Activated T-helper 1 cell treated with Interleukin-2 at 50 U/mL for 16 hours (primary cell): ENCODE results near the gene TNFSF10.
"Not testable (repeated sequence)": the region's sequence is repeated elsewhere in the genome, so short reads cannot be mapped to it uniquely, and the experiment has no call there.

Experiments
- DNase-seq: peaks from one replicate; pipeline ENCODE4 v3.0.0-alpha.2; 2020; ENCODE audit warnings: low read depth

Gene TNFSF10

DNA sequence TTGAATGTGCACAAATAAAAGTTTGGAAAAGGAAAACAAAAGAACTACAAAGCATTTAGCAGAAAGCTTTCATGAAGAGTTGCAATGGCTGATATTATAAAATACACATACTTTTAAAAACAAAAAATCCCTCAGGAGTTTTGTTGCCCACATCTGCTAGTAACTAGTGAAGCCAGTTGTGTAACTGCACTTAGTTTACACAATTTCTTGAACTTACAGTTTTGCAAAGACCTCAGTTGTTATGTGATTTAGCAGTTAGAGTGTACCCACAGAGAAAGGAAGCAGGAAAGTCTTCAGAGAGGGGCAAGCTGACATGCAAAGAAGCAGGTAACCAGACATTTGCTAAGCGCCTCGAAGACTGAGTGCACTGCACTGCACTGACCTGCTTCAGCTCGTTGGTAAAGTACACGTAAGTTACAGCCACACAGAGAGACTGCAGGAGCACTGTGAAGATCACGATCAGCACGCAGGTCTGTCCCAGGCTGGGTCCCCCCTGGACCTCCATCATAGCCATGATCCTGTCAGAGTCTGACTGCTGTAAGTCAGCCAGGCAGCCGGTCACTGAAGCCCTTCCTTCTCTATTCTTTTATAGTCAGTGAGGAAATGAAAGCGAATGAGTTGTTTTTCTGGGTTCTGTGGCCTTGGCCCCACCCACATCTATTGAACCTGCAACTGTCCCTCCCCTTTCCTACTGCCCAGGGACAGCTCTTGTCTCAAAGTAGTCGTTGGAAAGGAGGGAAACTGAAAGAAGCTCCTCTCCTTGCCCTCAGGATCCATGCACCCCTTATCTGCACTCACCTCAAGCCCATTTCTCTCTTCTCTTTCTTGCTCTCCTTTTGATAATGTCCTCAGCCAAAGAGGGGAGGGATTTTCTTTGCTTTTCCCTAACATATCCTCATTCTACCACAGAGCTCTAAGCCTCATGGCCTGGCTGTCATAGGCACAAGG lies at the start of gene TNFSF10:
TSS of gene TNFSF10 (minus strand) at position 560 of the 948 bp plus-strand sequence. CDS start at position 514, 46 bp downstream.
- peak; percentile 38 for DNase-seq

DNA sequence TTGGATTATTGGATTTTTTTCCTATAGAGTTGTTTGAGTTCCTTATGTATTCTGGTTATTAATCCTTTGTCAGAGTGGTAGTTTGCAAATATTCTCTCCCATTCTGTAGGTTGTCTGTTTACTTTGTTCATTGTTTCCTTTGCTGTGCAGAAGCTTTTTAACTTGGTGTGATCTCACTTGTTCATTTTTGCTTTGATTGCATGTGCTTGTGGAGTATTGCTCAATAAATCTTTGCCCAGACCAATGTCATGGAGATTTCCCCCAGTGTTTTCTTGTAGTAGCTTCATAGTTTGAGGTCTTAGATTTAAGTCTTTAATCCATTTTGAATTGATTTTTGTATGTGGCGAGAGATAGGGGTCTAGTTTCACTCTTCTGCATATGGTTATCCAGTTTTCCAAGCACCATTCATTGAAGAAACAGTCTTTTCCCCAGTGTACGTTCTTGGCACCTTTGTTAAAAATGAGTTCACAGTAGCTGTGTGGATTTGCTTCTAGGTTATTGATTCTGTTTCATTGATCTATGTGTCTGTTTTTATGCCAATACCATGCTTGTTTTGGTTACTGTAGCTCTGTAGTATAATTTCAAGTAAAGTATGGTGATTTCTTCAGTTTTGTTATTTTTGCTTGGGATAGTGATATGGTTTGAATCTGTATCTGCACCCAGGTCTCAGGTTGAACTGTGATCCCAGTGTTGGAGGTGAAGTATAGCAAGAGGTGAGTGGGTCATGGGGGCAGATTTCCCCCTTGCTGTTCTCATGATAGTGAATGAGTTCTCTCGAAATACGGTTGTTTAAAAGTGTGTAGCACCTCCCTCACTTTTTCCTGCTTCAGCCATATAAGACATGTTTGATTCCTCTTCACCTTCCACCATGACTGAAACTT lies 46.1 kb upstream of the TNFSF10 start:
- DNase-seq: no peak

DNA sequence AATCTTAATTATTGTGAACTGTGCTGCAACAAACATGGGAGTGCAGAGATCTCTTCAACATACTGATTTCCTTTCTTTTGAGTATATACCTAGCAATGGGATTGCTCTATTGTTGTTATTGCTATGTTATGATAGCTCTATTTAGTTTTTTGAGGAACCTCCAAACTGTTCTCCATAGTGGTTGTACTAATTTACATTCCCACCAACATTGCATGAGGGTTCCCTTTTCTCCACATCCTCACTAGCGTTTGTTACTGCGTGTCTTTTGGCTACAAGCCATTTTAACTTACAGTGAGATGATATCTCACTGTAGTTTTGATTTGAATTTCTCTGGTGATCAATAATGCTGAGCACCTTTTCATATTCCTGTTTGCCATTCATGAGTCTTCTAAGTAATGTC lies 45.5 kb upstream of the TNFSF10 start:
- no peak for DNase-seq

DNA sequence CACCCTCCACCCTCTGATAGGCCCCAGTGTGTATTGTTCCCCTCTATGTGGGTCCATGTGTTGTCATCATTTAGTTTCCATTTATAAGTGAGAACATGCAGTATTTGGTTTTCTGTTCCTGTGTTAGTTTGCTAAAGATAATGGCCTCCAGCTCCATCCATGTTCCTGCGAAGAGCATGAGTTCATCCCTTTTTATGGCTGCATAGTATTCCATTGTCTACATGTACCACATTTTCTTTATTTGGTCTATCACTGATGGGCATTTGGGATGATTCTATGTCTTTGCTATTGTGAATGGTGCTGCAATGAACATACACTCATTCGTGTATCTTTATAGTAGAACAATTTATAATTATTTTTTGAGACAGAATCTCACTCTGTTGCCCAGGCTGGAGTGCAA lies 43.6 kb upstream of the TNFSF10 start:
- DNase-seq: not testable (repeated sequence)

DNA sequence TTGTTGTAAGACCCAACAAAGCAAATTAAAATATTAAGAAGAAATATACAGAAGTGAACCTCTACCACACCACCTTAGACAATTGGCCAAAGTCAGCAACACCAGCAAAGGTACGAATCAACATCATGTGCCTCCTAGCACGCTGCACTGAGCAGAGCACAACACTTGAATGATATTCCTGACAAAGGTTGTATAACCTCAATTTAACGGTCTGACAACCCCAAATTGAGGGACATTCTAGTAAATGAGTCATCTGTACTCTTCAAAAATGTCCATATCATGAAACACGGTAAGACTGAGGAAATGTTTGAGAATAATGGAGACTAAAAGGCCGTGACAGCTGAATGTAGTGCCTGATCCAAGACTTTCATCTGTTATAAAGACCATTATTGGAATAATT lies 41.3 kb upstream of the TNFSF10 start:
- DNase-seq: no peak

DNA sequence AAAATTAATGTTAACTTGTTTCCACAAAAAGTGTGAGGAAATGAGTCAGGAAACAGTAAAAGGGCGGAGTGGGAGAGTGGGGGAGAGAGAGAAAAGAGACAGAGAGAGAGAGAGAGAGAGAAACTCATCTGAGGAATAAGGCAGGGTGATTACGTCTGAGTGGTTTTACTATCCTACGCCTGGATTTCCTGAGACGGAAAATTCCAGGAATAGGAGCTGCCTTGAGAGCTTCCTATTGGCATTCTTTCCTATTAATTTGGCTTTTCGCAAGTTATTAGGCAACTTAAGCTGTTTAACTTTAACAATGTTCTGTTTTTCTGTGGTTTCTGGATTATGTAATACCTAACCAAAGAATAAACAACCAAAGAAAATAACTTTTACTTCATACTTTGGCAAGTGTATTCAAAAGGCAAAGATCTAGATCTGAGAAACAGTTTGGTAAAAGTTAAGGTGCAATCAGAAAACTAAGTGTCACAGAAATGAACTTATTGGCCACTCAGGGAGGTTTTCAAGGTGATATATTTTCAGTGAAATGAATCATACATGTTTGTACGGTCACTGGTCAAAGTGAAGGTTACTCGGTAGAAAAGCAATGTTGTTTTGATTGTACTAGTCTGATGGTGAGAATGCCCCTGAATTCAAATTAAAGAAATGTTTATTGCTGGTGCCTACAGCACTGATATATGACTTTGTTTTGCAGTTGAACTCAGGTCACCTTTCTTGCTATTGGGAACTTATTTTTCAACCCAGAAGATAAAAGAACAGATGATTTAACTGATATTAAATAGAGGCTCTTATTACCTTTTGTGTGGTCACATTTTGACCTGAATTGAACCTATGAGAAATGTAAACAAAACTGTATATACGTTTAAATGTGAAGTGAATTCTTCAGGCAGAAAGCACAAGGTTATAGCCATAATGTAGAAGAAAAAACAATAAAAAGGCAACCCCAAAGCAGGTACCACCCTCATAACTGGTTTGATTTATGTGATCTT lies 39.9 kb upstream of the TNFSF10 start:
- DNase-seq: no peak

DNA sequence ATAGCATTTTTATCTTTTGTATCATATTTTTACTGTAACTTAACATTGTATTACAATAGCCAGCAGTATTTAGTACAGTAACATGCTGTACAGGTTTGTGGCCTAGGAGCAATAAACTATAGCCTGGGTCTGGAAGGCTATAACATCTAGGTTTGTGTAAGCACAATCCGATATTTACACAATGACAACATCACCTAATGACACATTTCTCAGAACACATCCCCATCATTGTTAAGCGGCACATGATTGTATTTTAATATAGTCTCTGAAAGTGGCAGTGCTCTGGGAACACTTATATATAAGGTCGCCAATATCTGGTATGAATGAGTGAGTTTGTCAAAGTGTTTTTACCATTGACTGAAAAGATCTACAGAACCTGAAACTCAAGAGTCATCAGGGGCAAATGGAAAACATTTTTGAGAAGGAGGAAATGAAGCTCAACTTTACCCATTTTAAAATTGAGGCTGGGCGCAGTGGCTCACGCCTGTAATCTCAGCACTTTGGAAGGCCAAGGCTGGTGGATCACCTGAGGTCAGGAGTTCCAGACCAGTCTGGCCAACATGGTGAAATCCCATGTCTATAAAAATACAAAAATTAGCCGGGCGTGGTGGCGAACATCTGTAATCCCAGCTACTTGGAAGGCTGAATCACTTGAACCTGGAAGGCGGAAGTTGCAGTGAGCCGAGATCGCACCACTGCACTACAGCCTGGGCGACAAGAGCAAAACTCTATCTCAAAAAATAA lies 38.8 kb upstream of the TNFSF10 start:
- DNase-seq: no peak

DNA sequence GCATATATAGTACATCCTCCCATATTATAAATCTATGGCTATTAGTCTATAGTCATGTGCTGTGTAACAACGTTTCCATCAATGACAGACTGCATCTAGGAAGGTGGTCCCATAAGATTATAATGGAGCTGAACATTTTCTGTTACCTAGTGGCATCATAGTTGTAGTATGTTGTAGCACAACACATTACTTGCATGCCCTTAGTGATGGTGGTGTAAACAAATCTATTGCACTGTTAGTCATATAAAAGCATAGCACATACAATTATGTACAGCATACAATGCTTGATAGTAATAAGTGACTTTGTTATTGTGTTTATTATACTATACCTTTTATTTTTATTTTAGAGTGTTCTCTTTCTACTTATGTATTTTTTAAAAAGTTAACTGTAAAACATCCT lies 37.4 kb upstream of the TNFSF10 start:
- no peak for DNase-seq

DNA sequence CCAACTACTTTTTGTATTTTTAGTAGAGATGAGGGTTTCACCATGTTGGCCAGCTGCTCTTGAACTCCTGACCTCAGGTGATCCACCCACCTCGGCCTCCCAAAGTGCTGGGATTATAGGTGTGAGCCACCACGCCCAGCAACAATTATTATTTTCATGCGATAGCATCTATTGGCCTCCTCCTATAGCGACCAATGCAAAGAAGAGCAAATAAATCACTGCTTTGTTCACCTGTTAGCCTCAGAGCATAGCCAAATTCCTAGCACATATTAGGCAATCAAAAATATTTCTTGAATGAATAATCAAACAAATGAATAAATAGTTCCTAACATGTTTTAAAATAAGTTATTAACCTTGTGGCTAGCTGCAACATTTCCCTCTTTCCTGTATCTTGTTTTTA lies 36.8 kb upstream of the TNFSF10 start:
- DNase-seq: no peak

DNA sequence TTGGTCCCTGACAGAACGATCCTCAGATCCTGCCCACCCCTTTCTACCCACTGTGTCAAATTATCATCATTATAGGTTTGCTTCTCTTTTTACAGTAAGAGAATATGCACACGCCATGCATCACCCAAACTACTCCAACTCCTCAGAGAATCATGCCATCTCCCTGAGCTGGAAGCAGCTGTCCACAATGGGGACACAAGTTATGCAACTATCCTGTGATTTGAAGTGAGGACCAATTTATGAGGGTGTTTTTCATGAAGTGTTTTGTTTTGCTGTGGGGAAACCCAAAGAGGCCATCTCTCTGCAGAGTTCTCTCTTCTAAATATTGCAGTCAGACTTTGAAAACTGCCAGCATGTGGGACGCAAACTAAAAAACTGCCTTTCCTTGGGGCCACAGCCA lies 35.8 kb upstream of the TNFSF10 start:
- DNase-seq: no peak

DNA sequence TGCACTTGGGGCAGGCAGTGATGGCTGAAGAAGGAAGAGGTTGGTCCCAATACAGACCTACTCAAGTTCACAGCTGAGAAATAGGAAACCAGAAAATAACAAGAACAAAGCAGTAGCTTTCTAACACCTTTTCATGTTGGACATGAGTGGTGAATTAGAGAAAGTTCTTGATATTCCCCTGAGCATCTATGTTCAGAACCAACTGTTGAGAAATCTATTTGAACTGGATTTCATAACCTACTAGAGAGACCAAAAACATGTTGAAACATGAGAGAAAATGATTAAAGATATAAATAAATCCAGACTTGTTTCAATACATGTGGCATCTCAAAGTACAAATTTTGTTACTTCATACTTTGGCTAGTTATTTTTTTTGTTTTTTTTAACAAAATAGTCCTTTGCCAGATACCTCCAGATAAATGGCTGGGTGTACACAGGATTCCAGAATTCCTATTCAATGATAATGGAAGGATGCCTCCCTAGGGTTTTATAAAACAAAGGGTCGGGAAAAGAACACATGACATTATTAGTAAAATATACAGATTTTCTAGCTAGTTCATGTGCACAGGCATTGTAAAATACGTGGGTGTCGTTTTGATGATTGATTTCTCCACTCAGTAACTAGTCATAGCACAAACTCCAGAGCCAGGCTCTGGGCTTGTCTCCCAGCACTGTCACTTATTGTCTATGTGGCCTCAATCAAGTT lies 34.4 kb upstream of the TNFSF10 start:
- DNase-seq: no peak

DNA sequence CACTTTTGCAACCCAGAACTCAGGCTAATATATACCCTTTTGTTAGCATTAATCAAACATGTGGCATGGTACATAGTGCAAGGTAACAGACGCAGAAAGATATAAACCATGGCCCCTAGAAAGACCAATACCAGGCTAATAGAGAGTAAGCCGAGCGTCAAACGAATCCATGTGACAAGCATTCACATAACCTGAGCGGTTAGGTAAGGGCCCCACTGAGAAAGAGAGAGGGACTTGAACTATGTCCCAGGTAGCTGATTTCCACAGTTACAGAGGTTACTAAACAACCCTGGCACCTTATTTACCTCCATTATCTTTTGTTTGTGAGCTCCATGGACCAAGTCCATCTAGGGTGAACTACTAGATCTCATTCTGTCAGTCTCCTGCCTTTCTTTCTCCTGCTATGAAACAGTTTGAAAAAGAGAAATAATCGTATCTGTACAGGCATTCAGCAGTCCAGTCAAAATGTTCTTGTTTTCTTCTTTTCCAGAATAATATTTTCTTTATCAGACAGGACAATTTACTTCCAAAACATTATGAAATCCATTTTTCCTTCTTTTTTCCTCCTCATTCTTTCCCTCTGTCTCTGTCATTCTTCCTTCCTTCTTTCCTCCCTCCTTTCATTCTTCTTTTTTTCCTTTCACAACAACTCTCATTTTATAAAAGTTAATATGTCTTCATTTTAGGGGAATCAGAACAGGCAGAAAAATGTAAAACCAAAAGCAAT lies 30.5 kb upstream of the TNFSF10 start:
- no peak for DNase-seq

DNA sequence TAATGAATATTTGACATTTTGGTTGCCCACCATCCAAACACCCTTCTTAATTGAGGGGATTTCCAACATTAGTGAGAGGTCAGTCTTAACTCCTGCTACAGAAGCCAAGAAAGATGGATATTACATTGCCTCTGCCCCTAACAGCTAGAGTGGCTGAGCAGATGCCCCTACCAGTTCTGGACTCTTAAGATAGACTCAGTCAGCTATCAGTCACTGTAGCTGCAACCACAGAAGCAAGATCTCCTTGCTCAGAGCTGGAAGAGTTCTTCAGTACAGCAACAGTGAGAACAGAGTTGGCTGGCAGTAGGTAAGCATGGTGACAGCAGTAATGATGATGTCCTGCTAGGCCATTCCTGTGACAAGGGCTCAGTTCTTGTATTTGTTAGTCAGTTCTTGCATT lies 29.4 kb upstream of the TNFSF10 start:
- DNase-seq: no peak

DNA sequence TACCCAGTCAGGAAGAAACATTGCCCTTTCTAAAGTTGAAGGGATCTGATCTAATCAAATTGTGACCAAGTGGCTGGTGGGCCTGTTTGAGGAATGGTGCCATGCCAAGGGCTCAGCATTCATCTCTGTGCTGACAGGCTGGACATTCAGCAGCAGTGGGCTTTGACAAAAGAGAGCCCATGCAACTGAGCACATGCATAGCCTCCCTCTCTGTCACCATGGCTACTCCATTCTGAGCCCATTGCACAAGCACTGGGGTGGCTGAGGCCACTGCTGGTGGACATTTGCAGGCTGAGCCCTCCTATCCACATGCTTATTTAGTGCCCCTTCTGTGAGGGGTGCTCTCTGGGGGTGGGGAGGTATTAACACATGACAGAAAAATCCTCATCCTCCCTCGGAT lies 28.6 kb upstream of the TNFSF10 start:
- no peak for DNase-seq

DNA sequence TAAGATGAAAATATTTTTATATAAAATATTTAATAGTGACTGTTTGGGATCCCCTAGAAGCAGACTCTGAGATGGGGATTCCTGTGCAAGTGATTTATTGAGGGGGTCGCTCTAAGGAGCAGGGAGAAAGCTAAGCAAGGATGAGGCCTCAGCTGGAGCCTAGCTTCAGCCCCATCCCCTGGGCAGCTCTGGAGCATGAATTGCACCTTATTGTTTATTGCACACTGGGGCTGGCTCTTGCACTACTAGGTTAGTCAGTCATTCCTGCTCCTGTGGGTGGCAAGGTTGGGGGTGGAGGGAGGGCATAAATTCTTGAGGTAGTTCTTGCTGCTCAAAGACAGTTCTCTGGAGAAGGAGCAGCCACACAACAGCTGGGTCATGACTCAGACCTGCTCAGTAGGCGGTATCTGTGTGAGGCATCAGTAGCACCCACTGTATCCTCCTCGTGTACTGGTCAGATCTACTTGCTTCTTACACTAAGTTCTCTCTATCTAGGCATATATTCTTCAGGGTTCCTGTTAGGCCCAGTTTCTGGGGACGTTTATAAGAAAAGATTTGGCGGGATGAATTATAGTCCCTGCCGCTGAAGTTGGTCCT lies 27.2 kb upstream of the TNFSF10 start:
- DNase-seq: peak; percentile 17

DNA sequence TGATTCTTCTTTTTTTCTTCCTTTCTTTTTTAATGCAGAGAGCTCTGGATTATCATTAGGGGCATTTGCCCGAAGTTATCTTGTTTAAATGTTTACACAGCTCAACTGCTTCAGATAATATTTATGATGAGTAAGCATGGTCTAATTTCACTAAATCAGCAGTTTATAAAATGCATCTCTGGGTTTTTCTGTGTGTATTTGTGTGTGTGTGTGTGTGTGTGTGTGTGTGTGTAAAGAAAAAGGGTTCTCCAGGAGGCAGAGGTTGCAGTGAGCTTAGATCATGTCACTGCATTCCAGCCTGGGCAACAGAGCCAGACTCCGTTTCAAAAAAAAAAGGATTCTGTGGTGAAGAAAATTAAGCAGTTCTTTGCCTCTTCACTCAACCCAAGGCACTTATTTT lies 25.9 kb upstream of the TNFSF10 start:
- DNase-seq: no peak

DNA sequence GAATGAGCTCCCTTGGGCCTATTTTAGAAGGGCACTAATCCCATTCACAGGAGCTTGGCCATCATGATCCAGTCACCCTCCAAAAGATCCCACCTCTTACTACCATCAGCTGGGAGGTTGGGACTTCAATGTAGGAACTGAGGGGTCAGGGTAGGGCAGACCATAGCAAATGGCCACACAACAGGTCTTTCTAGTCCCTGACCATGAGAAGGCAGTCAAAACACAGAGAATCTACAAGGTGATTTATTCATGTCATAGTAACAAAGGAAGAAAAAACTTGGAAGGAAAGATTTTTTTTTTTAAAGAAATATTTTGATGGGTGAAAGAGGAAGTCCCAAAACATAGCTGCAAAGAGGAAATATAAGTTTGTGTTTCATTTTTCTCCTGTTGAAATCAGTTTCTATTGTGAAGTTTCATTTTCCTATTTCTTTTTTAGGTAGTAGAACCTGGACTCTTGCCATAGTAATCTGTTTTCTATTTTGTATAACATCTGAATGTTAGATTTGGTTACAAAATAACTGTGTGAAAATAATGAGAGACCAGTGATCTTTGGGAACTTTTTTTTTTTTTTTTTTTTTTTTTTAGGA lies 23.5 kb upstream of the TNFSF10 start:
- DNase-seq: no peak

DNA sequence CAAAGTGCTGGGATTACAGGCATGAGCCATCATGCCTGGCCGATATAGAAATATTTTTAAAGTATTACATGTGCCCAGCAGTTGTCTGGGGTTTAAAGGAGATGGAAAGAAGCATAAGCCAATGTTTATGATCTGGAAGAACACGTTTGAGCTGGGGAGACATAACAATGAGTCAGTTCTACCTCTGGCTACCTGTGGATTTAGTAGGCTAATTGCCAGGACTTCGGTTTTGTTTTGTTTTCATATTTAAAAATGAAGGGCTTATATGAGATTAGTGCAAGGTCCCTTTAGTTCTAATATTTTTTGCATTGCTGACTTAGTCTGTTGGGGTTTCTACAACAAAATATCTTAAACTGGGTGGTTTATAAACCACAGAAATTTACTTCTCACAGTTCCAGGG lies 22.9 kb upstream of the TNFSF10 start:
- no peak for DNase-seq

DNA sequence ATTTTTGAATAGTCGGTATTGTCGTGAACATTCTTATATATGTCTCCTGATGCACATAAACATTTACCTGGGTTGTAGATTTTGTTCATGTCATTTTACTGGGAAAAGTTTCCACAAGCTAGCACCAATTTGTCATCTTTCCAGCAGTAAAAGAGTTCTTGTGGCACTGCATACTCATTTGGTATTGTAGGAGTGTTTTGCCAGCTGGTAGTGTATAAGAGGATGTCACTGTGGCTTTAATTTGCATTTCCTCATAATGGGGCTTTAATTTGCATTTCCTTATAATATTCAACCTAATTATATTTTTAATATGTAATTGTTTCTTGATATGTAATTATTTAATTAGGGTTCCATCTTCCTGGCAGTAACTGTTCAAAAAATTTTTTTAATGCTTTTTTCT lies 21.2 kb upstream of the TNFSF10 start:
- DNase-seq: no peak
